GM18867 (cell line): ENCODE measurements around the gene SPP2.

Source experiments
- ATAC-seq: cut with Tn5 transposase; IDR thresholded peaks from one replicate; pipeline ENCODE4 v1.9.1; 2021; ENCODE audit warnings: mild to moderate bottlenecking, moderate library complexity; ENCODE audit not compliant: unreplicated experiment

SPP2 gene, protein sequence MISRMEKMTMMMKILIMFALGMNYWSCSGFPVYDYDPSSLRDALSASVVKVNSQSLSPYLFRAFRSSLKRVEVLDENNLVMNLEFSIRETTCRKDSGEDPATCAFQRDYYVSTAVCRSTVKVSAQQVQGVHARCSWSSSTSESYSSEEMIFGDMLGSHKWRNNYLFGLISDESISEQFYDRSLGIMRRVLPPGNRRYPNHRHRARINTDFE

DNA sequence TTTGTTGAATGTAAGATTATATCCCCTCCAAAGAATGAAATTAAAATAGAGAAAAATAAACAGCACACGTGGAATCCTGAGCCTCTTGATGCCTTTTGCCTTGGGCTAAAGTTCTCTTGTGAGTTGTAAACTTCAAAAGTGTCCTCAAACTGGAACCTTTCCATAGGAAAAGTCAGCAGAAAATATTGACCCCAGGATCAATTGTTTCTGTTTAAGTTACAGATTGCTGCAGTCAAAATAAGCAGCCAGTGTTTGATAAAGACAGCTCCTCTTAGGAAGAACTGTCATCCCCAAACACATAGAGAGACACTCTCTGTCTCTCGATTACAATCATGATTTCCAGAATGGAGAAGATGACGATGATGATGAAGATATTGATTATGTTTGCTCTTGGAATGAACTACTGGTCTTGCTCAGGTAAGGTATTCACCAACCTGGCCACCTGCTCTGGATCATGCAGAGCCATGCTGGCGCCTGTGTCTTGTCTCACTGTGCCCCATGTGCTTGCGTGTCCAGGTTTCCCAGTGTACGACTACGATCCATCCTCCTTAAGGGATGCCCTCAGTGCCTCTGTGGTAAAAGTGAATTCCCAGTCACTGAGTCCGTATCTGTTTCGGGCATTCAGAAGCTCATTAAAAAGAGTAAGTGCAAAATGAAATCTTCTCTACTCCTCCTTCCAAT is at the start of gene SPP2:
Gene SPP2 (plus strand): TSS at position 248 of the 681 bp plus-strand sequence. CDS start 85 bp downstream, at position 333.
- no peak for ATAC-seq

DNA sequence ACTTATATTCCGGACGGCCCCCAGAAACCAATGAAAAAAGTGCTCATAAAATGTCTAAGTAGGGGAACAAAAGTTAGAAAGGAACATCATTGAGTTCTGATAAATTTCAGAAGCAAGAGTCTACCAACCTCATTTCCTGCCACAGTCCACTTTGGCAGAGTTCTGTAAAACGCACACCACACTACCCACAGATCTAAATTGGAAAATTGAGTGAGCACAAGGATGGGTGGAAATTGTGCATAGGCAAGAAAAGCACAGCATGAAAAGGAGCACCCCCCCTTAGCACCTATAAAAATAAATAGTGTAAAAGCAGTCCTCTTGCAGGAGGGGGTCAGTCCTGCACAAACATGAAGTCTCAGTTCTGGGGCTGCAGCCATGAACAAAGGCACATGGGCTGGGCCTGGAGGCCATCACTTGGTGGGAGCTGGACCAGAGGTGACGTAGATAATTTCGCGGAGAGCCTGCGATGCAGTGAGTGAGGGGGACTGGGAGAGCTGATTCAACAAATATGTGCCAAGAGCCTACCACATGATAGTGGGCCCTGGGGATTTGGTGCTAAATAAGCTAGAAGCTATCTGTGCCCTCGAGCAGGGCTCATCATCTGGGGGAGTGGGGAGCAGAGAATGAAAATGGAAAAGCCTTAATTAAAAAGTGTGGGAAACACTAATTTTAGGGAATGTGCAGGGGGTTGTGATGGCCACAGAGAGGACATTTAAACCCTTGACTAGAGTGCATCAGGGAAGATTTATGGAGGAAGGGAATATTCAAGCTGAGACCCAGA is 48.9 kb upstream of the SPP2 start:
- no peak for ATAC-seq

DNA sequence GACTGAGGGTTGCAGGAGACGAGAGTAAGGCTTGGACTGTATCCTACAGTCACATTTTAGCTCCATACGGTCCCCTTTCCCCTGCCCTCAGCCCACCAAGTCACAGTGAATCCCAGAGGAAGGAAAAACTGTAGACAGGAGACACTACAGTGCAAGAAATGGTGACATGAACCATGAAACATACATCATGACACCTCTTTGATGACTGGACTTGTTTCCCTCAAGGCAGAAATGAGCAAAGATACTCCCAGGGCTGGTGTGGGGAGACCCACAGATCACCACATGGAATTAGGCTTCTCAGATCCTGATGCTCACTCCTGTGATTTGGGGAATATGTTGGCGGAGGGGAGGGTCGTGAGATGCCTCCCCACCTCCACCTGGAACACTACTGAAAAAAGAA is 48.2 kb upstream of the SPP2 start:
- no peak for ATAC-seq

DNA sequence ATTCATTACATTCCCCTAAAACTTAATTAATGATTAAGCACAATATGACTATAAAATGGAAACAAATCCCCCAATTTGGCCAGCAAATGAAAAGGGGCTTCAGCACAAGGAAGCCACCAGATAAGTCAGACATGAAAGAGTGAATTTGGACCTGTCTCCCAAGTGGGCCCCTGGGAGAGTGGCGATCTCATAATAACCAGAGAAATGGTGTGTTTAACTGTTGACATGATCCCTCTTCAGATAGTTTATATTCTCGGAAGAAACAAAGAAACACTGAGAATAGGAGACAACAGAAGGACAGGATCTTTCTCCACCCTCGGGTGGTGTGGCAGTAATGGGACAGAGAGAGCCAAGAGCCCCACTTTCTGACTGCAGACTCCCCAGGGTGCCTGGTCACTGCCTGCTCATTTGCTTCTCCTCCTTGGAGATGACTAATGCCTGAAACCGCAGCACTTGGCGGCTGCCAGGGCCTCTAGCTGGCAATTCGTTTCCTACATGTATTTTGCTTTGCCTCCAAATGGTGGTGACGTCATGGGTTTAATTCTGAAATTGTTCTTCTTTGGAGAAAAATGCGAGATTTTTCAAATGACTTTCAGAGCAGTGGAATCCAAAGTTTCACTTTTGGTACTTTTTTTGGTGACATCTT is 46.4 kb upstream of the SPP2 start:
- no peak for ATAC-seq

DNA sequence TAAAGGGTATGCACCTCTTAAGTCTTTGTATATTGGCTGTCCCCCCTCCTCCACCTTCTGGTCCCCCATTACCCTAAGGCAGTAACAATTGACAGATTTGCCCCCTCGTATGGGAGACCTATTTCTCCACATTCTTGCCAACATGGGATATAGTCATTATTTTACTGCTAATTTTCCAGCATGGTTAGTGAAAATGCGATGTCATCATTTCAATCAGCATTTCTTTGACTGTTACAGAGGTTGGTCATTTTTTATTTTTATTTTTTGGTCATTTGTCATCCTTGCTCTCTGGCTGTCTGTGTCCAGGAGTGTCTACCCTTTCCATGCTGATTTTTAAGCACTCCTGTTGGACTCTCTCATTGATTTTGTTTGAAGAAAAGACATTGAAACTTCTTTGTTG is 45.4 kb upstream of the SPP2 start:
- no peak for ATAC-seq

DNA sequence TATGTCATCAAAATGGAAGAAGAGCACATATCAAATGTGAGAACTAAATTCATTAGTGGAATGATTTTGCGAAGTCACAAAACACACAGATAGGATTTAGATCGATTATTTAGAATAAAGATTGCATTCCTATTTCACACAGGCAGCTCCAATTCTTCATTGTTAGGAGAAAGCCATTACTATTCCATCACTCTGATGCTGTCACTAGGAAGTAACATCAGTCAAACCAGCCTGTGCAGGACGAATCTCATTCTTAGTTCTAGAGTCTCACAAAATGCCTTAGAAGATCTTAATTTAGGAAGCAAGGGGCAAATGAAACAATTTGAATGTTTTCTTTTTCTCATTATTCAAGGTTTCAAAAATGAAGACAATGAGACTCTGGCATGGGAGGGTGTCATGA is 44.0 kb upstream of the SPP2 start:
- no peak for ATAC-seq

DNA sequence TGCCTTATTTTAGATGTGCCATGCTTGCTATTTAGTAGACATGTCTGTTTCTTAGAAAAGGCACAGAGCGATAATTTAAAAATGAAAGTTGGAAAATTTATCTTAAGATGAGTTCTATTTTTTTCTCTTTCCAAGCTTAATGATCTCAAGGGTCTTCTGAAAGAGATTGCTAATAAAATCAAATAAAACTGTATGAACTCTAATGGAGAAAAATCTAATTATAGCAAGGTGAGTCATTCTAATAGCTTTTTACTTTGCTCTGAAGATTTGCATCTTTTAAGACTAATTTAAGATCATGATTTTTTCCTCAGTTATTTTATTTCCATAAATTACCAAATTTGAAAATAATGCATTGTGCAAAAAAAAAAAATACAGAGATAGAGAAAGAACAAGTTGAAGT is 36.1 kb upstream of the SPP2 start:
- ATAC-seq, result no peak

DNA sequence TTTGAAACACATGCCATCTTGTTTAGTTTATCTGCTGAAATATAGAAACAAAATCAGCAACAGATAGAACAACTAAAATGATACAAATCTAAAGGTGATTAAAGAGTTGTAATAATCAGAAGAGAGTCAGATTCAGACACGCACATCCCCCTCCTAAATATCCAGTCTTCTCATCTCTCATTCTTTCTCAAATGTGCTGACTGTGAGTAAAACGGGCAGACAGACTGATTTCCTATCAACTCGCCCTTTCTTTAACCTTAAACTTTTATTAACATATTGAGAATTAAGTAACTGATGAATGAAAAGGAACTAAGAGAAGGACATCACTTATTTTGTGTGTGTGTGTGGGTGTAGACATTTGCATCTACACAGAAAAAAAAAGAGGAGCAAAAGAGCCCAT is 34.6 kb upstream of the SPP2 start:
- ATAC-seq, result no peak

DNA sequence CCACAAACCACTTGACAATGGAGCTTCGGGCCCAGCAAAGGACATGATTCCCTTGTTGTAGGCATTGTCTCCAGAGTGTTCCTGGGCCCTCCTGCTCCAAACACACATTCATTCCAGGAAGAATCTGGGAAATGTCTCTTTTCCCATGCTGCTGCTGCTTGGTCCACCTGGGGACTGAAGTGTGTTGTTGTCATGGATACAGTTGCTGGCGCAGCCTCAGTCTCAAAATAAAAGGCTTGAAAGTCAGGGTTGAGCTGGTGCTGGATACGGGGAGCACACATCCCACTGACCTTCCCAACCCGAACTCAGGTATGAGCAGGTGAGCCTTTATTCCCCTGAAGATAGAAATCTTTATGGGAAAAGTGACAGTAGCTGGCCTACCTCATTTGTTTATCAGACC is 30.6 kb upstream of the SPP2 start:
- no peak for ATAC-seq

DNA sequence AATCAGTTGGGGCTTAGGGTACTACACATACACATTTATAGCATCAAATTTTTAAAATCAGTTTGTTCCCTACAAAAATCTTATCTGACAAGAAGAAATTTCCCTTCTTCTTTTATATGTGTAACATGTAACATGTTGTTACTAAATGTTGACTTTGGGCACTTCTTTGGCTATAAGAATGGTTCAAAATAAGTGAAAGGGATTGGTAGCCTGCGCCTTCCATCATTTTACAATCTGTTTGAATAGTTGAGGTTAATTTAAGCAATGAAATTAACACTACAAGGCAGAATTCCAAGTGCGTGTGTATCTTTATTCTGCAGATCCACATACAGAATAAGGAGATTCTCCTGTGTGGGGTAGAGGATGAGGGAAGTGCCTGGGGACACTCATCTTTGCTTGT is 30.2 kb upstream of the SPP2 start:
- no peak for ATAC-seq

DNA sequence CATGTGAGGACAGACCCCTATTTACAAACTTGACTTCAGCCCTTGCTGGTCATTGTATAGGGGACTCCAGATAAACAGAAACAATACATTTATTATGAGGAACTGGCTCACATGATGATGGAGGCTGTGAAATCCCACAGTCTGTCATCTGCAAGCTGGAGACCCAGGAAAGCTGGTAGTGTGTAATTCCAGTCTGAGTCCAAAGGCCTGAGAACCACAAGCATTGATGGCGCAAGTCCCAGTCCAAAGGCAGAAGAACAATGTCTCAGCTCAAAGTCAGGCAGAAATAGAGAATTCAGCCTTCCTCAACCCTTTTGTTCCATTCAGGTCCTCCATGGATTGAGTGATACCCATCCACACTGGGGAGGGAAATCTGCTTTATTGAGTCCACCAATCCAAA is 28.1 kb upstream of the SPP2 start:
- no peak for ATAC-seq

DNA sequence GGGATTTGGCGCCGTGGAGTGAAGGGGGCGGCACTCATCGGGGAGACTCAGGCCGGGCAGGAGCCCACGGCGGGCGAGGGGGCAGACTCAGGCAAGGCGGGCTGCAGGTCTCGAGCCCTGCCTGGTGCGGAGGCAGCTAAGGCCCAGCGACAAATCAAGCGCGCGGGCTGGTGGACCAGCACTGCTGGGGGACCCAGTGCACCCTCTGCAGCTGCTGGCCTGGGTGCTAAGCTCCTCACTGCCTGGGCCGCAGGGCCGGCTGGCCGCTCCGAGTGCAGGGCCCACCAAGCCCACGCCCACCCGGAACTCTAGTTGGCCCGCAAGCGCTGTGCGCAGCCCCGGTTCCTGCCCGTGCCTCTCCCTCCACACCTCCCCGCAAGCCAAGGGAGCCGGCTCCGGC is 26.2 kb upstream of the SPP2 start:
- no peak for ATAC-seq

DNA sequence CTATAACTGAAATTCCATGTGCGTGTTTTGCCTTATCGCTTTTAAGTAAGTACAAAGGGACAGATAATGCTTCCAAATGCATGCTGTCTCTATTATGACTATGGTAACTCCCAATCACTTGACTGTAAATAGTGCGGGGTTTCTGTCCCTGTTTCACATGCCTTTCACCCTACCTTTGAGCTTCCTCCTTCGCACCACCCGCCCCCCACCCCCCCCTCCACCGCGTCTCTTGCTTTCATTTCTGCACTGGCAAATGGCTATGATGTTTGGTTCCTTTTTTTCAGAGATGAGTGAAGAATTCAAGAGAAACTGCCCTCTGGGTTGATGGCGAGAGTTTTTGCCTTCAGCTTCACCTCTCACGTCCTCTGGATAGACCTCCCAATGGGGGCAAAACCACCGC is 25.0 kb upstream of the SPP2 start:
- ATAC-seq, result peak; percentile 68

DNA sequence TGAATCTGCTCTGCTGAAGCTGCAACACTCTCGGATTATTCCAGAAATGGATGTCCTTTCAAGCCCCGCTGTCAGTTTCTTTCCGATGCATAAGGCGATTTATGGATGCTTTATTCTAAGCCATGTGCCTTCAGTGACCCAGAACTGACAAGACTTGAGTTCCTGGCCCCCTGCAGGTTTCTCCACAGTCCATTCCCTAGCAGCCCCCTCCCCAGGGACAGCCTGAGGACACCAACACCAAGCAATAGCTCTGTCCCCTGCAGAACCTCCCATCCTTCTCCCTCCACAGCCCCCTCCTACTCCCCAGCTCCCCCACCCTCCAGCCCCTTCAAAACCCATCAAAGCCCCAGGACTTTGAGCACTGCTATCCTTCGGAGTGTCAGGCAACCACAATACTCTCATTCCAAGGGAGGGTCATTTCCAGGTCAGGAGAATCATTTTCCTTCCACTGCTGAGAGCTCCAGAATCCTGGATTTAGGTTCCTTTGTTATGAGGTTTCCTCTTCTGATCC is 24.6 kb upstream of the SPP2 start:
- no peak for ATAC-seq

DNA sequence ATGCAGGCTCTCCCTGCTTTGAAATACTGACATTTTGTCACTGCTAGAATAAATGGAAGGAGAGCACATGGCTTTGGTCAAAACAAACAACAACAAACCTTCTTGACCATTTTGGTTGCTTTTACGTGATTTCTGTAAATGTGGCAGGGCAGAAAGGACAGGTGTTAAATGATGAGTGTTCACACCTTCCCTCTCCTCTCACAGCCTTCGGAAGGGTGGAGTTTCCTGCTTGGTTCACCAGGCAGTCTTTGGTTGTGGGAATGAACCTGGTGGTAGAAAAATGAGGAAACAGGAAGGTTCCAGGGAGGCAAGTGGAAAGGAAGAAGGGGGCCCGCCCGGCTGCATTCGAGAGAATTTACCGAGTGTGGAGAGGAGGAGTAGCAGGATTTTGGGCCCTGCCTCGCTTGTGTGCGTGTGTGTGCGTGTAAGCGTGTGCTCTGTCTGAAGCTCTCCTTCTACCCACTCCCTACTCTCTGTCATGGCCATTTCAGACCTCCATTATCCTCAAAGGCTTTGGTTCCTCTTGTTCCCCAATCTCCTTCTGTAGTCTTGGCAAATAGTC is 23.7 kb upstream of the SPP2 start:
- ATAC-seq, result no peak

DNA sequence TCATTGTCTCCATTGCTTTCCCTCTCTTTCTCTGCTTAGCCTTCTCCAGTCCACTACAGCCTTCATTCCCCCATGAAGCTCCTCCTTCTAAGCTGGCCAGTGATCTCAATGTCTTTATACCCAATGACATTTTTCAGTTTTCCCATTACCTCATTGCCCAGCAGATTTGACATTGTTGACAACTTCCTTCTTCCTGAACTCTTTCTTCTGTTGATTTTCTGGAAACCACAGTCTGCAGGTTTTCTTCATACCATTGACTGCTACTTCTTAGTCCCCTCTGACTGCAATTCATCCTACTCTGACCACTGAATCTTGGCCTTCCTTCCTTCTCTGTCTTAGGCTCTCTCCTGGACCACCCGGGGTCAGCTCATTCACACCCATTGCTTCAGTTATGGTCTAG is 22.9 kb upstream of the SPP2 start:
- ATAC-seq, result no peak

DNA sequence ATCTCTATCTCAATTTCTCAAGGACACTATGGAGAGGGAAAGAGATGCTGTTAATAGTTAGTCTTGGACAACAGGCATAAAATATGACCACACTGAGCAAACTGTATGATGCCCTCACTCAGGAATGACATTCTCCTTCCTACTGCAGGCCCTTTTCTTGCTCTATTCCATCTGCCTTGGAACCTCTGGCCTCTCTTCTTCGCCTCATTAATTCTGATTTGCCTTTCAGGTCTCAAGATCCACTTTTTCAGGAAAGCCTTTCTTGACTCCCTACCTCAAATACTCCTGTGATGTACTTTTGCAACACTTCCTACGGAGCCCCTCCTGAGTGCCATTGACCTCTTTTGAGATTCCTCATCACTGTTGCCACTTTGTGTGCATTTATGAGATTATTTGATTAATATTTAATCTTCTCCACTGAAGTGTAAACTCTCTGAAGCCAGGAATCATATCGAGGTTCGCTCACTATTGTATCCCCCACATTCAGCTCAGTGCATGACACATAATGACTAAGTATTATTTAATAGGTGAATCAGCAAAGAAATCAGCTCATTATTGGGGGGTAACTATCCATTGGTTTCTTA is 21.3 kb upstream of the SPP2 start:
- no peak for ATAC-seq

DNA sequence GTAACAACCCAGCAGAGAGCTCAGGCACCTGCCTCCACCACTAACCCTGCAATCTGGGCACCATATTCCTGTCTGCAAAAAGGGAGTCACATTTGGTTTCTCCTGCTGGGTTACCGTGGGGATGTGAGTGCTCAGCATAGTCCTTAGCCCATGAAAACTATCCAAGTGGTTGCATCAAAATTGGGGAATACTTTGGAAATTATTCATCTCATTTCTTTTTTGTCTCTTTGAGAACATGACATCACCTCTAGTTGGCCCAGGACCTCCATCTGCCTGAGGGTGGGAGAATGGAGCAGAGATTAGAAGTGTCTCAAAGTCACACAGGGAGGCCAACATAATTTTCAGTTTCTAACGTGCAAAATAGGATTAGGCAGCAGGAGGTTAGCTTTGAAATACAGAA is 19.3 kb upstream of the SPP2 start:
- no peak for ATAC-seq

DNA sequence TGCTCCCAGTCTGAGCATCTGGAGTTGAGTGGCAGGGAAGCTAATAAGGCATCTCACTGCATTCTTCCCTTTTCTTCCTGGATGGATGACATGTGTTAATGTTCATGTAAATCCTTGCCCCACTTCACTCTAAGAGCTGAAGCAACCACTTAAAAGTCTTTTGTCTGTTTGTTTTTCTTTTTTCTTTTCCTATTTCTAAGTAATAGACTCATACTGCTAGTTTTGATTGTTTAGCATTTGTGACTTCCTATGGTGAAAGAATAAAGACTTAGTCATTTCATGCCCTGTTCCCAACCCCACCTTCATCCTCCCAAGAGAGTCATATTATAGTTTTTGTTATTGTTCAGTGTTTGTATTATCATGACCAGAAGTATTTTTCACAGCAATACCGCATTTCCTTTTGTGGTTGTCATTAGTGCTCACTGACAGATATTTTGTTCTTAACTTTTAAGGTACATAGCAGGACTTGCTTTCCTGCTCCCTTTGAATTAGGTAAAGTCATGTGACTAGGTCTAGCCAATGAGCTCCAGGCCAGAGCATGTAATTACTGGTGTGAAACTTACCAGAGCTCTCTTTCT is 18.1 kb upstream of the SPP2 start:
- no peak for ATAC-seq

DNA sequence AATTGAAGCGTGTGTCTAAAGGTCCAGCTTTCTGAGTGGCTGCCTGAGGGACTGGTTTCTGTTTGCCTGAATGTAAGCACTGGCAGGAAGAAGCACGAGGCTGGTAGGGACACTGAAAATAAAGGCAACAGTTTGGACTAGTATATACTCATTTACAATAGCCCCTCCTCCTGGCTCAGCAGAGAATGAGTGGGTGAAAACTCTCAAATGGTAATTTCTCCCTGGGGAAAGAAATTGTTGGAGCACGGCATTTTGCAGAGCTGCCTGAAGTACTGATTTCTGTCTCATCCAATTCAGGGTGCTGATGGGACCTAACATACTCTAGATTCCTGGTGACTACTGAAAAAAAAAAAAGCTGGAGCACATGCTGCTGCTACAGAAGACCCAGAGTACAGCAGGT is 17.3 kb upstream of the SPP2 start:
- no peak for ATAC-seq
